K562 (cell line): Measurements from ENCODE around the gene PSMD2. TPM values are rescaled to one million over a fixed set of nuclear protein-coding genes. Genes with fewer than 3 reads are reported as not detected.
A peak's percentile ranks its signal among the peaks of the same experiment; 100 is the strongest.

Experiments
- ATAC-seq: fragments of 200-7000 bp; cut with Tn5 transposase; 3 replicates; pipeline ENCODE4 v1.9.1; 2020; ENCODE audit warnings: moderate library complexity
- BruUV-seq: library from RNA; stranded (reverse); fragments of 400-500 nt; replicated peaks from 2 replicates; lab custom pipeline; 2021; lab: Mats Ljungman, UMichigan
- CTCF ChIA-PET: fragments of 300-600 bp; formaldehyde crosslinking; extraction: SDS; loops from one replicate; lab custom pipeline; 2021; ENCODE audit warnings: low intra/inter-chr PET ratio; lab: Yijun Ruan, JAX
- POLR2A ChIA-PET: fragments of 300-600, 350-650 bp; sonication (Branson Sonifier 250); formaldehyde crosslinking; extraction: SDS; loops from one replicate; lab custom pipeline; 2021; ENCODE audit warnings: antibody characterized with exemption, inconsistent platforms; lab: Yijun Ruan, JAX
- DNase-seq, 4 experiments: peaks; one replicate each; pipeline versions ENCODE4 v3.0.0 to v3.0.0-alpha.2; 2011 to 2018; ENCODE audit warnings: low spot score in 3 of 4, mixed read lengths in 3 of 4; ENCODE audit errors: extremely low read depth in 1 of 4
- FAIRE-seq: peaks from 2 replicates; lab custom pipeline; 2011; peaks lifted over from hg19 to GRCh38; lab: Jason Lieb, UNC
- H2AFZ ChIP-seq: 2 replicates; pipeline ENCODE4 v1.6.0; 2011; ENCODE audit warnings: low read depth, low read length, control low read depth, inconsistent platforms
- H3K27ac ChIP-seq: fragments of 200-600 bp; 3 replicates; pipeline ENCODE4 v1.8.0; 2011; ENCODE audit warnings: low read depth, mild to moderate bottlenecking, control low read depth, inconsistent platforms, low read length, moderate library complexity, mixed read lengths; ENCODE audit errors: extremely low read depth
- H3K27me3 ChIP-seq, 2 experiments: fragments of 300-600 bp in 1 of 2; 2 replicates in 1 of 2; 3 replicates in 1 of 2; pipeline versions ENCODE4 v1.6.0 to v1.8.0; 2011; ENCODE audit warnings: inconsistent platforms in 2 of 2, low read length in 2 of 2, mild to moderate bottlenecking in 1 of 2, mixed read lengths in 1 of 2, moderate library complexity in 1 of 2; ENCODE audit not compliant: control insufficient read depth in 2 of 2, insufficient read depth in 2 of 2
- H3K36me3 ChIP-seq: fragments of 300-600 bp; 3 replicates; pipeline ENCODE4 v1.8.0; 2011; ENCODE audit warnings: mild to moderate bottlenecking, low read length, inconsistent platforms; ENCODE audit not compliant: control insufficient read depth, insufficient read depth
- H3K4me1 ChIP-seq, 2 experiments: fragments of 200-600 bp in 1 of 2; replicated peaks in 1 of 2; 2 replicates in 1 of 2; 3 replicates in 1 of 2; pipeline versions ENCODE4 v1.5.1 to v1.8.0; 2011; ENCODE audit warnings: inconsistent platforms in 2 of 2, low read length in 2 of 2, mild to moderate bottlenecking in 1 of 2, mixed read lengths in 1 of 2, moderate library complexity in 1 of 2; ENCODE audit not compliant: control insufficient read depth in 2 of 2, insufficient read depth in 2 of 2
- H3K4me2 ChIP-seq: 2 replicates; pipeline ENCODE4 v1.6.1; 2011; ENCODE audit warnings: low read length, control low read depth, inconsistent platforms, mixed read lengths; ENCODE audit not compliant: insufficient read depth
- H3K4me3 ChIP-seq: fragments of 200-600 bp; sonication (generic), shearing (Covaris generic); 2 replicates; pipeline ENCODE4 v1.5.1; 2016; ENCODE audit warnings: control low read depth, inconsistent platforms
- H3K79me2 ChIP-seq: fragments of 200-600 bp; 3 replicates; pipeline ENCODE4 v1.8.0; 2011; ENCODE audit warnings: low read length, inconsistent platforms; ENCODE audit not compliant: control insufficient read depth, insufficient read depth
- H3K9ac ChIP-seq, 2 experiments: 2 replicates each; pipeline versions ENCODE4 v1.6.0 to v1.6.1; 2011; ENCODE audit warnings: low read depth in 2 of 2, low read length in 2 of 2, control low read depth in 1 of 2, inconsistent platforms in 1 of 2, mild to moderate bottlenecking in 1 of 2, mixed read lengths in 1 of 2; ENCODE audit not compliant: insufficient read depth in 1 of 2
- H3K9me1 ChIP-seq: one replicate; pipeline ENCODE4 v1.6.0; 2011; ENCODE audit warnings: inconsistent platforms, mild to moderate bottlenecking, low read length, moderate library complexity; ENCODE audit not compliant: control insufficient read depth, insufficient read depth
- H3K9me3 ChIP-seq: replicated peaks from 2 replicates; pipeline ENCODE4 v1.5.1; 2011; ENCODE audit warnings: low read depth, low read length, inconsistent platforms; ENCODE audit not compliant: control insufficient read depth, insufficient read depth
- H4K20me1 ChIP-seq: replicated peaks from 2 replicates; pipeline ENCODE4 v1.6.1; 2011; ENCODE audit warnings: low read length, inconsistent platforms, mixed read lengths; ENCODE audit not compliant: control insufficient read depth, insufficient read depth
- FIP1L1 ChIP-seq: fragments of 200-400 bp; formaldehyde crosslinking; IDR thresholded peaks from 2 replicates; pipeline ENCODE4 v1.6.1; 2018; ENCODE audit warnings: mild to moderate bottlenecking, low read depth, low read length; ENCODE audit not compliant: poor library complexity, severe bottlenecking
- HEY1 ChIP-seq: fragments of 250-450 bp; sonication (Bioruptor Pico); IDR thresholded peaks from 2 replicates; pipeline ENCODE4 v1.5.0; 2020; ENCODE audit warnings: mild to moderate bottlenecking, moderate library complexity, borderline replicate concordance
- HNRNPLL ChIP-seq: fragments of 200-400 bp; formaldehyde crosslinking; IDR thresholded peaks from 2 replicates; pipeline ENCODE4 v1.6.1; 2017; ENCODE audit warnings: low read length, low read depth, mild to moderate bottlenecking; ENCODE audit not compliant: poor library complexity, severe bottlenecking
- KDM5B ChIP-seq: fragments of 200-600 bp; sonication (generic); IDR thresholded peaks from 2 replicates; pipeline ENCODE4 v1.6.1; 2012; ENCODE audit warnings: low read depth, mild to moderate bottlenecking, moderate library complexity, low read length, control low read depth, inconsistent platforms; ENCODE audit not compliant: insufficient replicate concordance
- KLF16 ChIP-seq: IDR thresholded peaks from 2 replicates; pipeline ENCODE4 v1.6.1; 2016; ENCODE audit warnings: antibody characterized with exemption
- MIER1 ChIP-seq: fragments of 450-650 bp; IDR thresholded peaks from 2 replicates; pipeline ENCODE4 v1.6.1; 2016; ENCODE audit warnings: antibody characterized with exemption, mild to moderate bottlenecking, low read depth
- POLR2G ChIP-seq: fragments of 200-400 bp; formaldehyde crosslinking; IDR thresholded peaks from 2 replicates; pipeline ENCODE4 v1.6.1; 2017; ENCODE audit warnings: low read depth, mild to moderate bottlenecking, antibody characterized with exemption, low read length, moderate library complexity
- RBBP5 ChIP-seq: fragments of 200-600 bp; sonication (generic); IDR thresholded peaks from 2 replicates; pipeline ENCODE4 v1.6.1; 2012; ENCODE audit warnings: borderline replicate concordance, mild to moderate bottlenecking, low read length, control low read depth, inconsistent platforms; ENCODE audit not compliant: insufficient read depth, poor library complexity, severe bottlenecking
- RBM15 ChIP-seq: fragments of 200-400 bp; formaldehyde crosslinking; IDR thresholded peaks from 2 replicates; pipeline ENCODE4 v1.6.1; 2018; ENCODE audit warnings: mild to moderate bottlenecking, low read length, moderate library complexity; ENCODE audit not compliant: insufficient read depth
- ZNF263 ChIP-seq: sonication (generic); formaldehyde crosslinking; IDR thresholded peaks from 2 replicates; pipeline ENCODE4 v1.8.0; 2022; ENCODE audit warnings: mild to moderate bottlenecking, missing genetic modification reagents, borderline replicate concordance
- ZNF740 ChIP-seq, 3 experiments: fragments of 200-800 bp in 1 of 3; sonication (Bioruptor generic) in 1 of 3; sonication (generic) in 1 of 3; formaldehyde crosslinking in 1 of 3; IDR thresholded peaks; 2 replicates each; pipeline versions ENCODE4 v1.6.1 to v1.8.0; 2016 to 2022; ENCODE audit warnings: mild to moderate bottlenecking in 2 of 3, missing compliant biosample characterization in 2 of 3, missing genetic modification characterization in 2 of 3, missing genetic modification reagents in 1 of 3
- WGBS: fragments of 100-300 bp; shearing (Covaris generic); methylation state at CpG from one replicate; pipeline ENCODE4 v1.1.6; 2016; ENCODE audit warnings: low coverage, mixed read lengths; ENCODE audit not compliant: insufficient coverage; ENCODE audit errors: missing lambda C conversion rate; 5-methylcytosine and 5-hydroxymethylcytosine counted together
- in situ Hi-C: fragments of 300-500 bp; cut with MboI; formaldehyde crosslinking; loops from 4 replicates; pipeline ENCODE4 v1.15.0; 2018; ENCODE audit warnings: inconsistent platforms, mixed read lengths
- intact Hi-C: fragments of 100-400 bp; cut with micrococcal nuclease; formaldehyde crosslinking; loops from 2 replicates; pipeline ENCODE4 v1.14.2; 2022
- polyA plus RNA-seq, 8 experiments: library from polyadenylated mRNA; depleted of rRNA in 4 of 8; stranded (reverse) in 5 of 8; unstranded in 3 of 8; fragments of >200 nt; fragmentation: Nextera tagmentation in 2 of 8; fragmentation: Illumina TruSeq in 1 of 8; extraction: Ambion mirVana in 2 of 8; extraction: Trizol in 1 of 8; gene quantifications; 2 replicates each; pipeline versions ENCODE4 v1.2.1 to v1.2.3, GENCODE V29; 2011 to 2014; ENCODE audit warnings: inconsistent platforms in 1 of 8, missing spikeins in 1 of 8
- total RNA-seq, 7 experiments: library from RNA; depleted of rRNA in 6 of 7; stranded (reverse); fragments of >200 nt in 6 of 7; fragmentation: Illumina TruSeq in 2 of 7; extraction: Trizol in 2 of 7; gene quantifications; 2 replicates each; pipeline versions ENCODE4 v1.2.1 to v1.2.3, GENCODE V29; 2011 to 2021; ENCODE audit warnings: low replicate concordance in 1 of 7

Gene PSMD2
- total and polyA plus RNA-seq, 9 of the 15 experiments (the other 6 are each of a cell fraction or from before 2014, with no cell fraction given), result 152 to 484 (median 295) TPM

DNA sequence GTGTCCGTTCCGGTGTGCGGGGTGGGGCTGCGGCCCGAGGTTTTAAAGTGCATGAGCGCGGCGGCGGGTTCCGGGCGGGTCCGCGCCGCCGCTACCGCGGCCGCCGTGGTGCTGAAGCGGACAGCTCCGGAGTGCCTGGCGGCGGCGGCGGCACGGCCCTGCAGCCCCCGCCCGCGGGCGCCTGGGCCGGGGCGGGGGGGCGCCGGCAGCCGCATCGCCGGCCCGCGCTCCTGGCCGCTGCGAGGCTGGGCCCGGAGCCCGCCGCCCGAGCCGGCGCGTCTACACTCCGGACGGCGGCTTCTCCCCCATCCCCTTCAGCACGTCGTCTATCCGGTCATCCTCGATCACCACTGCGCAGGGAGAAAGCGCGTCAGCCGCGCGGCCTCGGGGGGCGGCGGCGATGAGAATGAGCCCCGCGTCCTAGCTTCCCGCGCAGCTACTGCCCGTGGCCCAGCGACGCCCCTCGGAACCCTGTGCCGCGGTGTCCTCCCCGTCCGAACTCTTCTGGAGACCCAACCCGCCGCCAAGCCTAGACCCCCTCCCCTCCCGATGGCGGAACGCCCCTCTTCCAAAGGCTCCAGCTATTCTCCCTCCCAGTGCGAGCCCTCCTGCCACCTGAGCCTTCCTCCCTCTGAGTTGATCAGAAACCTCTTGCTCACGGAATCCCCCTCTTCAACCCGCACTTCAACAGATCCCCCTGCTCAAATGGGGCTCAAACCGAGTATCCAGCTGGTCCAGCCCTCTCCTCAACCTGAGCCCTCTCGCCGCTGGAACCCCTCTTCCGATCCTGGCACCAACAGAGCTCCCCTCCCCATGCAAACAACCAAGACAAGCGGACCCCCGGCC lies 38.9 kb upstream of the PSMD2 start (continued):
- TF ChIP-seq MIER1 (peak; percentile 84), KLF16 (no peak), HEY1 (CRISPR knock-in tag) (no peak)
- TF ChIP-seq, all 486 proteins: peak for 22

DNA sequence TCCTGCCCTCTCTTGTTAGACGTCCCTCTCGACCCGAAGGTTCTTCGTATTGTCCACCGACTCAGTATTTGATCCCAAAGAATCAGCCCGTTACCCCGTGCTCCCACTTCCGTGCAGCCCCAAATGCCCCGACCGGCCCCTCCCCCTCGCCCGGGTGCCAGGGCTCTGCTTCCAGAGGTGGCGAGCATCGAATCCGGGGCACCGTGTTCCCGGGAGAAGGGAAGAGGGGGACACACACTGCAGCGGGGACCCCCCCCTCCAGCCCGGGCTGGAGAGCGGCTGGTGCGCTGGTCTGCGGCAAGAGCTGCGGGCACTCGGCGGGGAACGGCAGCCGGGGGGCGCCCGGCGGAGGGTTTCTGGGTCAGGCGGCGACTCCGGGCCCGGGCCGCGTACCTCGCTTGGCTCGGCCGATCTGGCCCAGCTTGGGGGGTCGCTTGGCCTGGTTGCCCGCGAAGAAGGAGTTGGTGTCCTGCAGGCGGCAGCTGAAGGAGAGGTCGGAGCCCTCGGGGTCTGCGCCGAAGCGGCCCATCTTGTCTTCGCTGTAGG lies 38.2 kb upstream of the PSMD2 start:
- H3K36me3 ChIP-seq, result no peaks in the 10 kb centered on the region
- CTCF ChIA-PET, result no interaction called here
- intact Hi-C loops (no loop called here), in situ Hi-C loops (no loop called here)
- H3K79me2 ChIP-seq, result no peaks in the 10 kb centered on the region
- peaks cover 10 to 31% of the 10 kb centered on the region in 2 experiments; a peak in 4 of 5 replicates for H3K27me3 ChIP-seq
- H3K9ac ChIP-seq, result peak overlapping the region in 1 of 2 experiments; percentile 78; a peak in 2 of 4 replicates
- peaks cover 25% of the 10 kb centered on the region for H4K20me1 ChIP-seq
- POLR2A ChIA-PET, result interaction anchor here (1.1 to 1.9 kb wide), 2 partner anchors 9 to 33 kb away, joined by 3 to 4 read pairs; no protein-coding TSS in a partner anchor
- DNase-seq (peak in 2 of 4 experiments; percentile 27 to 29), ATAC-seq (peak; percentile 3), FAIRE-seq (no peak)
- no peak overlapping the region for H3K27ac ChIP-seq
- H3K9me1 ChIP-seq, result no peaks in the 10 kb centered on the region
- H3K9me3 ChIP-seq, result no peaks in the 10 kb centered on the region
- H2AFZ ChIP-seq, result no peak overlapping the region
- peaks cover 14 to 36% of the 10 kb centered on the region in 2 experiments; a peak in 4 of 5 replicates for H3K4me1 ChIP-seq
- WGBS, result 2% methylated on average over 36 of the region's 49 CpGs
- H3K4me3 ChIP-seq, result peak overlapping the region; percentile 42
- no TSS peak for BruUV-seq
- peak overlapping the region; percentile 54; the same call in 1 of the 2 replicates for H3K4me2 ChIP-seq
- TF ChIP-seq POLR2G (peak; percentile 71), FIP1L1 (peak; percentile 48), ZNF263 (CRISPR knock-in tag) (peak; percentile 38; the same call in 1 of the 2 replicates), KDM5B (peak; percentile 9), HNRNPLL (no peak), RBBP5 (peak; percentile 17), RBM15 (no peak), ZNF740 (CRISPR knock-in tag; IDR thresholded peaks at IDR 0.05) (peak; percentile 75; the same call in 1 of the 2 replicates), ZNF740 (tag; IDR thresholded peaks at IDR 0.05) (no peak)
